Stimulated activated CD4-positive, alpha-beta T cell treated with anti-CD3 and anti-CD28 coated beads, TNF-alpha, amount 100 ng/mL, for 1 hour (primary cell): ENCODE data around the gene SRPK2.
"Not testable (repeated sequence)": the region's sequence is repeated elsewhere in the genome, so short reads cannot be mapped to it uniquely, and the experiment has no call there.

Source experiments
- DNase-seq, 3 donors: peaks; one replicate each; pipeline ENCODE4 v3.0.0-alpha.2; 2020; ENCODE audit warnings: low read depth in 3 of 3, low spot score in 1 of 3

SRPK2 gene

DNA sequence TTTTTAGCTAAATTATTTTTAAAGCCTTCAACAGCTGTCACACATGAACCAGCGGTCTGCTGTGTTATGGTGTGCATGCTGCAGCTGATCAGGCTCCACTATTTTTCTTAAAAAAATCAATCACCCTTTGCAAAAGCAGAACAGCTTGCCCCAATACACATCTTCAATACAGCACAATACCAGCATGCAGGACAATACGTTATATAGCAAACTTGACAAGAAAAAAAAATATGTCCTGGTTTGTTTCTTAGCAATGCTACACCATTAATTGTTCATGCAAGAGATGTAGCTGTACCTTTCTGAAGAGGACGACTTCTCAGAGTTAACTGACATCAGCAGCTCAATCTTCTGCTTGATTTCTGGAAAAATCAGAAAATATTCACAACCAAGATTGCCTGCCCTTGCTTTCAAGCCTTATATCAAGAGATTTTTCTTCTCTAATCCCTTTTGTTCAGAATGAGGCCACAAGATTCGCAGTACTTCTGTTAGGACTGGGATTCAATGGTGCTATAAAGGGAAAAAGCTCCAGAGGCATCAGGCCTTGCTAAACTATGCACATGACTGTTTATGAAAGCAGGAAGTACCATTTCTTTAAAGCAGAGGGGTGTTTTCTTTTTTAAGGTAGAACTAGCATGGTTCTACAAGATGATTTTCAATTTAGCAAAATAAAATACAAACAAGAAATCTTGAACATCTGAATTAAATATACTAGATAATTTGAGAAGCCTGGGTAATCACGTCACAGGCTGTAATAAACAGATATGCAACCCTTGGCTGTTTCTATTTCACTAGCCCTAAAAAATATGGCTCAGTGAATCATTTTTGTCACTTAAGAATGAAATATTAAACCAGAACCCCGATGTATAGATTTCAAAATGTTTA lies 120.0 kb downstream of the SRPK2 start:
- DNase-seq: no peak

DNA sequence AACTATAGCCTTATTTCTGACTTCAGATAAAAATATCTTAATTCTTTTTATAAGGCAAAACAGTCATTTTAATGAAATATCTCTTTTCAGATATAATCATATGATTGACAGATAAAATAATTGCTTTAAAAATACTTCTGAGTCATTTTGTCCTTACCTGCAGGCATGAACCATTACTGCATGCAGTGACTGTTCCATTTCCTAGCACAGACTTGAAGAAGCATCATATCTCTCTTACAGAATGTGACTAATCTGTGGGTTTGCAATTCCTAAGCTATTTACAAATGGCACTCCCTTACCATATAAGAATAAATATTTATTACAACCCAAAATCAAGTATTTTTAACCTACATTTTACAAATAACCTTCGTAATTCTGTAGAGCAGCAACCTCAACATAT lies 120.7 kb downstream of the SRPK2 start:
- no peak for DNase-seq

DNA sequence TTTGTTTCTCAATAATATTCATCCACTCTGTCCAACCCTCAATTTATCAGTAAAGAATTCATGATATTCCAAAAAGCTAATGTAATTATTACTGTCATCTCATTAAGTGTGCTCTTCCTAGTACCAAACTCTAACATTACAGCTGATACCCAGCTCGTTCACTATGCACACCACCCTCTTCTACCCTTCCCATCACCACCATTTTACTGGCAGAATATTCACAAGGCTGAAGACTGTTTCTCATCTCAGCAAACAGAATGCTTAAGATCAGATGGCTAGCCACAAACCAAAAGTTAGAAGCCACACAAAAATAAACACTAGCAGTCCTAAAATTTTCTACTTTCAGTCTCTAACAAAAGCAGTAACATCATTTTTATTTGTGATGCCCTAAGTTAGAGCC lies 121.5 kb downstream of the SRPK2 start:
- no peak for DNase-seq

DNA sequence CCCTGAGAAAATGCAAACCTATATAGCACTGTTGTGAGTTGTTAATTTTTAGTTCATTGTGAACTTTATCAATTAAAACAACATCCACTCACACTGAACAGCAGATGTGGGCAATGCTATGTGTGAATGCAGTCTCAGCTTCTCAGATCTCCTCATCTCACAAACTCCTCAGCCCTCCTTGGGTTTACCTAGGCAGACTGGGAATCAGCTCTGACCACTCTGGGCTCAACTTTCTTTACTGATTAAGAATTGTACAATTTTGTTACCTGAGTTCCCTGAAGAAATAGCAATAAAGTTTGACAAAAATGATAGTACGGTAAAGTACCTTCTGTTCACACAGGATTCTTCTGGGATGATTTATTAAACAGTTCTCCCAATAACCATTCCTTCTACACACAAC lies 124.0 kb downstream of the SRPK2 start:
- no peak for DNase-seq

DNA sequence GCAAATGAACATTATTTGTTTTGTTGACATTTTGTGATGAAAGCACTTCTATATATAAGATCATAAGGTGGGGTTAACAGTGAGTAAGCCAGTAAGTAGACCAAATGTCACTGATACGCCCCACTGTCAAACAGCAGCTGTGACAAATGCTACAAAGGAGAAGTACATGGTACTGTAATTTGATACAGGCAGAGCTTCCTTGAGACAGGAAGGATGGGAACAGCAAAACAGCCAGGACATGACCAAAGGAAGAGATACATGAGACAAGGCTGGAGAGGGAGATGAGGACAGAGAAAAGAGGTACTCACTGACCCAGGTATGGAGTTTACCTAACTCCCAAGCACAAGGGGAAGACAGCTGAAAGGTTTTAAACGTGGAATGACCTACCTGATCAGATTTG lies 127.0 kb downstream of the SRPK2 start:
- DNase-seq: no peak

DNA sequence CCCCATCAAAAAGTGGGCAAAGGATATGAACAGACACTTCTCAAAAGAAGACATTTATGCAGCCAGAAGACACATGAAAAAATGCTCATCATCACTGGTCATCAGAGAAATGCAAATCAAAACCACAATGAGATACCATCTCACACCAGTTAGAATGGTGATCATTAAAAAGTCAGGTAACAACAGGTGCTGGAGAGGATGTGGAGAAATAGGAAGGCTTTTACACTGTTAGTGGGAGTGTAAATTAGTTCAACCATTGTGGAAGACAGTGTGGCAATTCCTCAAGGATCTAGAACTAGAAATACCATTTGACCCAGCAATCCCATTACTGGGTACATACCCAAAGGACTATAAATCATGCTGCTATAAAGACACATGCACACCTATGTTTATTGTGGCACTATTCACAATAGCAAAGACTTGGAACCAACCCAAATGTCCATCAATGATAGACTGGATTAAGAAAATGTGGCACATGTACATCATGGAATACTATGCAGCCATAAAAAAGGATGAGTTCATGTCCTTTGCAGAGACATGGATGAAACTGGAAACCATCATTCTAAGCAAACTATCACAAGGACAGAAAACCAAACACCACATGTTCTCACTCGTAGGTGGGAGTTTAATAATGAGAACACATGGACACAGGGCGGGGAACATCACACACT lies 128.4 kb downstream of the SRPK2 start:
- not testable (repeated sequence) for DNase-seq

DNA sequence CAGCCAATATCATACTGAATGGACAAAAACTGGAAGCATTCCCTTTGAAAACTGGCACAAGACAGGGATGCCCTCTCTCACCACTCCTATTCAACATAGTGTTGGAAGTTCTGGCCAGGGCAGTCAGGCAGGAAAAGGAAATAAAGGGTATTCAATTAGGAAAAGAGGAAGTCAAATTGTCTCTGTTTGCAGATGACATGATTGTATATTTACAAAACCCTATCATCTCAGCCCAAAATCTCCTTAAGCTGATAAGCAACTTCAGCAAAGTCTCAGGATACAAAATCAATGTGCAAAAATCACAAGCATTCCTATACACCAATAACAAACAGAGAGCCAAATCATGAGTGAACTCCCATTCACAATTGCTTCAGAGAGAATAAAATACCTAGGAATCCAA lies 129.8 kb downstream of the SRPK2 start:
- DNase-seq: not testable (repeated sequence)

DNA sequence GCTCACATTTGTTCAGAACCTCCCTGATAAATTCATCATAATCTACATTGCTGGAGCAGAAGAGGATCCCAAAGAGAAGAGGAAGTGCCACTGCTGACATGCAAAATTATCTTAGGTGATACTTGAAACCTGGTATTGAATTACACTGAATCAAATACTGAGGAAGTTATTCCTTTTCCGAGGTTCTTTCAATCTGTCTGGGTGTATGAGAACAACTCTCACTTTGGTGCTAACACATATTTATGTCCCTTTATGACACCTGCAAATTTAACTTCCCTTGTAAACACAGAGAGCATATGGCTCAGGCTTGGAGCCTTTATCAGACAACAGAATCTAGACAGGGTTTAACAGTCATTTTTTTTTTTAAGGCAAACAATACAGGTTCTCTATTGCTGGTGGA lies 131.4 kb downstream of the SRPK2 start:
- DNase-seq: no peak

DNA sequence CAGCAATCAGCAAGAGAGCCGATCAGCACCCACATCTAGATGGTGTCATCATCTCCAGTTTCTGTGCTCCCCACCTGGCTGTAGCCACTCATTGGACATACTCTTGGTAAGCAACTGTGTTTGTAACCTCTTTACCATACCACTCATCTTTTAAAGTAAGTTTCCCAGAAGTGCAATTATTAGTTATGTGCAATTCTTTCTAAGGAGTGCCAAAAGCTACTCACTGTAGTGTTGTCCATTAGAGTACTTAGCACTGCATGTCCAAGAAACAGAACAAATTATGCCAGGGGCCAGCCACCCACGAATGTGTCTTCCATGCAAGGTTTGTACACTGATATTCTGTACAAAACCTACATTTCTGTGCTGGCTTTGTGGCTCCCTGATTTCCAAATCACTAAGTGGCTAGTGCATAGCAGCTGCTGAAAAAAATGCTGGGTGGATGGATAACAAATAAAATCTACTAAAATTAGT lies 131.9 kb downstream of the SRPK2 start:
- no peak for DNase-seq

DNA sequence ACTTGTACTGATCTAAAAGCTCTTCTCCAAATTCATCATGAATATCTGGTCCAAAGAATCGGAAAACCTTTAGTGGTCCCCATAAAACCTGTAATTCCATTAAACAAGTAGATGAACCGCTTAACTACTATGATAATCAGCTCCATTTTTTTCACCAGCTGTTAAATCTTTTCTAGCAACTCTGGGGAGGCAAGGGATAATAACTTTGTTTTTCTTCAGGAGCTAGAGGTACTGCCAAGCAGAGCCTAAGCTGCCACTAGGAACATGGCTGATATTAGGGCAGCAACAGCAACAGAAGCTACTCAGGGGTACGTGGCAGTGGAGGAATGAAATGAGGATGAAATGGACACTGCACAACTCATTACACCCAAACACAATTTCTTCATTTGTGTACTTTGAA lies 138.0 kb downstream of the SRPK2 start:
- DNase-seq: no peak

DNA sequence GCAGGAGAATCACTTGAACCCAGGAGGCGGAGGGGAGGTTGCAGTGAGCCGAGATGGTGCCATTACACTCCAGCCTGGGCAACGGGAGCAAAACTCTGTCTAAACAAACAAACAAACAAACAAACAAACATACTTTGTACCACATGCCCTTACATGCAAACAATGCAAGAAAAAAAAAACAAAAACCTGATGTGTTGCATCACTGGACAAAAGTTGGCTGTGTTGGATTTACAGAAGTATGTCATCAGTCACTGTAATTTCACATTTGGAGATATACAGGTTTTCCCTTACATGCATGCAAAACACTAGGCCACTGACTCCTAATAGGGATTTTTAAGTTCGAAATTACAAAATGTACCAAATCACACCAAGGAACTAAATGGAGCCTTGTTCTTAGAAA lies 138.5 kb downstream of the SRPK2 start:
- DNase-seq: no peak

DNA sequence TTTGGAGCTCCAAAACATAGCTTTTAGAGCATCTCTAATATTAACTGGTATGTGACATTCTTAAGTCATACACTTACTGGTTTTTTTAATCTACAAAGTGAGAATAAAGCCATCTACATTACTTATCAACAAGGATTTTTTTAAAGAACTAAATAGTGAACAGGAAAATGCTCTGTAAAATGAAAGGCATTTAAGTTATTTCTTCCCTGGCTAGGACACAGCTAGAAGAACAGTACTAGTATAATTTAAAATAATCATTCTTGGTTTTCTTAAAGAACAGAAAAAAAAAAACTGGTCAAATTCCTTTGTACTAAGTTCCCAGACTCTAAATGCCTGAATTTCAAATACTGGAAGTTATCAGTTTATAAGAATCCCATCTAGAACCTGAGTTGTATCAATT lies 139.5 kb downstream of the SRPK2 start:
- no peak for DNase-seq

DNA sequence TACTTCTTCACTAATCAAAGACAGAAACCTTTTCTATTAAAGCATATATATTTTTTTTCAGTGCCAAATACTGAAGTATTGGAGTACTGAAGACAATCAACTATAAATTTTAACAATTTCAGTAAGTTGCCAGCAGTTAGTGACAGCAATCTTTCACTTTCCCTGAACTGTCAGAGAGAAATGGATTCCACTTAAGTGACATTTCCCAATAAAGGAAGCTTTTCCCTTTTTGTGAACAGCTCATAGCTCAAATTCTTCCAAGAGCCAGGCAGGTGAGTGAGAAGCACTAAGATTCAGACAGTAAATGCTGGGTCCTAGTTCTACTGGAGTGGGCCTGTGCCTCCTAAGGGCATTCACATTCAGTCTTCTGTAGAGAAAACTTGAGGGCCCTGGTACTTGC lies 142.0 kb downstream of the SRPK2 start:
- DNase-seq: no peak

DNA sequence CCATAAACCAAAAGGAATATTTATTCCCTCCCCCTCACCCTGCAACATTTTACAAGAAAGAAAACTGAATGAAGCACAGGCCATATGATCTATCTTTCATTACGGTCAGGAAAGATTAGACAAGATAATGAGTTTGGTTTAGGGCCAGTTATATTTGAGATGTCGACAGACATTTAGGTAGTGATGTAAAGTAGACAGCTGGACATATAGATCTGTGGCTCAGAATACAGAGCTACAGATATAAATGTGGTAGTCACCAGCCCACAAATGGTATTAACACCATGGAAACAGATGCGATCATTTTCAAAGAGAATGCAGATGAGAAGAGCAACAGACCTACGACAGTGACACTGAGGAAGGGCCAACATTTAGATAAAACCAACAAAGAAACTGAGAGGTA lies 142.5 kb downstream of the SRPK2 start:
- DNase-seq: no peak

DNA sequence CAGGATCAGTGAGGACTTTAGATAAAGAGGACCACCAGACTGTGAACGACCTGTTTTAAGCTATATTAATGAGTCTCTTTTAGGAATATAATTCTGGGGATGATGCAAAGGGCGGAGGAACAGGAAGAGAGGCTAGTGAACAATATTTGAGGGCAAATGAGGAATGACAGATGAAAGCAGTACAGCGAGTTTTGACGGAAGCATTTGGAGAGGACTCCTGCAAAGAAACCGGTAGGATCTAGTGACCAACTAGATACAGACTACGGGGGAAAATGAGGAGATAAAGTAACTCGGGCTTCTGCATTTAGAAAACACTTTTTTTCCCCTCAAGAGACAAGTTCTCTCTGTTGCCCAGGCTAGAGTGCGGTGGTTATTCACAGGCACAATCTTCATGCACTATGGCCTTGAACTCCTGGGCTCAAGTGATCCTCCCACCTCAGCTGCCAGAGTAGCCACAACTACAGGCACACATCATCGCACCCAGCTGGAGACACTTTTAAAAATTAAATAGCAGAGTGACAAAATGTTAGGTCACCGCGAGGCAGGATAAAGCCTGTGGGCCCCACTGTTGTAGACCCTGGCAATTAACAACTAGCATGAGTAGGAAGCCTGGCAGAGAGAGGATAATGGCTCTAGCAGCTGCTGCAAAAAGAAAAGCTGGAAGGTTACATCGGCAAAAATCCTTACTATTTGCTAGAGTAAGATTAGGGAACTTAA lies 143.2 kb downstream of the SRPK2 start:
- DNase-seq: no peak

DNA sequence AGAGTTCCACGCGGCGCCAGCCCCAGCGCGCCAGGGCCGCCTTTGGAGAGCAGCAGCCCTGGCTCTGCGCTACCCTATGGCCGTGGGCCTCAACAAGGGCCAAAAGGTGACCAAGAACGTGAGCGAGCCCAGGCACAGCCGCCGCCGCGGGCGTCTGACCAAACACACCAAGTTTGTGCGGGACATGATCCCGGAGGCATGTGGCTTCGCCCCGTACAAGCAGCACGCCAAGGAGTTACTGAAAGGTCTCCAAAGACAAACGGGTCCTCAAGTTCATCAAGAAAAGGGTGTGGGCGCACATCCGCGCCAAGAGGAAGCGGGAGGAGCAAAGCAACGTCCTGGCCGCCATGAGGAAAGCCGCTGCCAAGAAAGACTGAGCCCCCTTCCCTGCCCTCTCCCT lies 144.1 kb downstream of the SRPK2 start:
- DNase-seq: no peak

DNA sequence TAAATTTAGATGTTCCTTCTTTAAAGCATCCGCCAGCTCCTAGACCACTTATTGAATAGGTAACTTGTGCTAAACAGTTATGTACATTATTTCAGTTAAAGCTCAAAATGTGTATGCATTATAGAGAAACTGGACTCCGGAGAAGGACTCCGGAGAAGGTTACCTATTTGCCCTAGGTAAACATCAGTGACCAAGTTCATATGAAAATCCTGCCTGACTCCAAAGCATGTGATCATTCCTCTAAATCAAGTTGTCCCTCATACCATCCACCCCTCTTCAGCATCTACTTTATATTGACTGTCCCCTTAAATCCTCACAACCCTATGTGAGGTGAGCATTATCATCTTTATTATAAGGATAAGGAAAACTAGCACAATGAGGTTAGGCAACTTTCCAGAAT lies 147.5 kb downstream of the SRPK2 start:
- no peak for DNase-seq

DNA sequence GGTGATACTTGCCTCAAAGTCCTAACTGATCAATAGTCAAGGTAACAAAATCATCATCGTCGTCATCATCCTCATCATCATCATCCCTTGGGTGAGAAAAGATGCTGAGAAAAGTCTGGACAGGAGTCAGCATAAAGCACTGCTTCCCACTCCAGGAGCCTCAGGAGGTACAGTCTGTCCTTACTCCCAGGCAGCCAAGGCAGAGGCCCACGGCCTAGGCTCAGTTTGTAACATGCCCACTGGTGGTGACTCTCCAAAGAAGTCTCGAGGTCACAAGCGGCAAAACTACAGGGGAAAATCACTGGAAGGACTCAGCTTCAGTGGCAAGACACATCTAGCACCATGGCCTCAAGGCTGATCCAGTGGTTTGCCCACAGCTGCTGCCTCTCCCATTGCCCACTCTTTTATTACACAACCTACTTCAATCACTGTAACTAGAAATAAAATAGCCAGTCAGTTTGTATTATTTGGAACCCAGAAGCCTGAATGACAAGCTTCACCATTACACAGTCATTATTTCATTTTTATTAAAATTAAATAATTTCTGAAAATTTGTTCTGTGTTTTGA lies 150.4 kb downstream of the SRPK2 start:
- no peak for DNase-seq

DNA sequence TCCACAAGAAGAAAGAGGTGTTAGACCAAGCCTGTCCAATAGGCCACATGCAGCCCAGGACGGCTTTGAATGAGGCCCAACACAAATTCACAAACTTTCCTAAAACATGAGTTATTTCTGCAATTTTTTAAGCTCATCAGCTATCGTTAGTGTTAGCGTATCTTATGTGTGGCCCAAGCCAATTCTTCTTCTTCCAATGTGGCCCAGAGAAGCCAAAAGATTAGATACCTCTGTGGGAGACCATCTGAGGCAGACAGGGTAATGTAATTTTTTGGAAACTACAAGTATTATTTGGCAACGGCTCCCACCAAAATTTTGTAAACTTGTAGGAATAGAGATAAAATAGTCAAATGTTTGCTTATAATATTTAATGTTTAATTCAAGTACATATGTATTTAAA lies 153.8 kb downstream of the SRPK2 start:
- DNase-seq: no peak

DNA sequence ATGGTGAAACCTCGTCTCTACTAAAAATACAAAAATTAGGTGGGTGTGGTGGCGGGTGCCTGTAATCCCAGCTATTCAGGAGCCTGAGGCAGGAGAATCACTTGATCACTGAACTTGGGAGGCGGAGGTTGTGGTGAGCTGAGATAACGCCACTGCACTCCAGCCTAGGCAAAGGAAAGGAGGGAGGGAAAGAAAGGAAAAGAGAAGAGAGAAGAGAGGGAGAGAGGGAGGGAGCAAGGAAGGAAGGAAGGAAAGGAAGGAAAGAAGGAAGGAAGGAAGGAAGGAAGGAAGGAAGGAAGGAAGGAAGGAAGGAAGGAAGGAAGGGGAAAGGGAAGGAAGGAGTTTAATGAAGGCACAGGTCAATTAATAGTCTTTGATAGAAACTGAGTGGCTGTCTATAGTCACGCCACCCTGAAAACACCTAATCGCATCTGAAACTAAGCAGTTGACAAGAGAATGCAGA lies 155.9 kb downstream of the SRPK2 start:
- DNase-seq: not testable (repeated sequence)

DNA sequence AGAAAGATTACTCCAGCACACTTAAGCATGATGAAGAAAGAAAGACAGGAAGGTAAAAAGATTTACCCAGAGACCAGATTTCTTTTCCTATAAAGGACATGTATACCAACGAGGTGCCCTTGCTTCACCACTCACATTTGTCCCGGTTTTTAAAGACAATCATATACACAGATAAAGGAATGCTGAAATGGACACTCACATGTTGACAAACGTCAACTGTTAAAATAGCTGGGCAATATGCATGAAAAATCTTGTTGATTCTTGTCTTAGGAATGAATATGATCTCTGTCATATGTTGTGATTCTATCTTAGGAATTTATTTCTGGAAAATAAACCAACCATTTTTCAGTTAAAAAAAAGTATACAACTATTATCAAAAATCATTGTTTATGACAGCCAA lies 158.2 kb downstream of the SRPK2 start:
- DNase-seq: no peak

DNA sequence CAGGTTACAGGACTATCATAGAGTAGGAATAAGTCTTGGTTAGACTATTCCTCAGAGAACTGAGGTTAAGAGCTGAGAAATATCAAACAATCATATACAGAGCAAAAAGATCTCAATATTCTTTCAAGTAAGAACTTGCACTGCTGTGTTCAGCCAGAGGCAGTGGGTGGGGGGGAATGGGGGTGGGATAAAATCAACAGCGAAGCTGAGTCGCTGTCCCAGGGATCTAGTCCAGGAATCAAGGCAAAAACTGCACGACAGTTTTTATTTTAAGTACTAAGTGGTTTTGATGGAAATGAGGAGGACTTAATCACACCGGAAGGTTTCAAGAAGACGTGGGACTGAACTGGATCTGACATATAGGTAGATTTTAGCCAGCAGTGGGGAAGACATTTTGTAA lies 159.1 kb downstream of the SRPK2 start:
- DNase-seq: no peak
